Stimulated activated naive CD4-positive, alpha-beta T cell (primary cell): Measurements from ENCODE around the gene MTHFD1L.
"Not testable (repeated sequence)": the region's sequence is repeated elsewhere in the genome, so short reads cannot be mapped to it uniquely, and the experiment has no call there.

Experiments
- DNase-seq, 6 experiments: peaks; one replicate each; lab custom pipeline; 2025; lab: John Stamatoyannopoulos, UW

The MTHFD1L gene

DNA sequence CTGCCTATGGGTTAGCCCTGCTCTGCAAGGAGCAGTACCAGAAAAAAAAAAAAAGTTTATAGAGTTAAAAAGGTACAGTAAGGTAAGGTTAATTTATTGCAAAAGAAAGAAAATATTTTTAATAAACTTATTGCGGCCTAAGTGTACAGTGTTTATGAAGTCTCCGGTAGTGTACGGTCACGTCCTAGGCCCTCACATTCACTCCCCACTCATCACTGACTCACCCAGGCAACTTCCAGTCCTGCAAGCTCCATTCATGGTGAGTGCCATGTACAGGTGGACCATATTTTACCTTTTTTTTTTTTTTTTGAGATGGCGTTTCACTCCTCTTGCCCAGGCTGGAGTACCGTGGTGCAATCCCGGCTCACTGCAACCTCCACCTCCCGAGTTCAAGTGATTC, 258.1 kb downstream of the MTHFD1L start:
- not testable (repeated sequence) for DNase-seq

DNA sequence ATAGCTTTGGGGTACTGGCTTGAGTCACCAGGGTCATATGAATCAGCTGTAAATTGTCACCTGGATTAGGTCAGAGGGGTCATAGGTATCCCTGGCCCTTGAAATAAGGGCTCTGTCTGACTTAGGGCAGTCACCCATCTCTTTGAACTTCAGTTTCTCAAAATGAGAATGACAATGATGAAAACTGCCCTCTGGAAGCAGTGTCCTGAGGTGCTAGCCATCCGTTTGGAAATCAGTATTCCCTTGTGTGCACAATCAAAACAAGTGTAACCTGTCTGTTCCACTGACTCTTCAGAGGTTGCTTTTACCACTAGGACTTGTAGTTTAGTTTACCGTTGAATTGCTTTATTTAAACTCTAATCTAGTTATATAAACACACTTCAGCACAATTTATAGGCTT, 259.7 kb downstream of the MTHFD1L start:
- not testable (repeated sequence) for DNase-seq

DNA sequence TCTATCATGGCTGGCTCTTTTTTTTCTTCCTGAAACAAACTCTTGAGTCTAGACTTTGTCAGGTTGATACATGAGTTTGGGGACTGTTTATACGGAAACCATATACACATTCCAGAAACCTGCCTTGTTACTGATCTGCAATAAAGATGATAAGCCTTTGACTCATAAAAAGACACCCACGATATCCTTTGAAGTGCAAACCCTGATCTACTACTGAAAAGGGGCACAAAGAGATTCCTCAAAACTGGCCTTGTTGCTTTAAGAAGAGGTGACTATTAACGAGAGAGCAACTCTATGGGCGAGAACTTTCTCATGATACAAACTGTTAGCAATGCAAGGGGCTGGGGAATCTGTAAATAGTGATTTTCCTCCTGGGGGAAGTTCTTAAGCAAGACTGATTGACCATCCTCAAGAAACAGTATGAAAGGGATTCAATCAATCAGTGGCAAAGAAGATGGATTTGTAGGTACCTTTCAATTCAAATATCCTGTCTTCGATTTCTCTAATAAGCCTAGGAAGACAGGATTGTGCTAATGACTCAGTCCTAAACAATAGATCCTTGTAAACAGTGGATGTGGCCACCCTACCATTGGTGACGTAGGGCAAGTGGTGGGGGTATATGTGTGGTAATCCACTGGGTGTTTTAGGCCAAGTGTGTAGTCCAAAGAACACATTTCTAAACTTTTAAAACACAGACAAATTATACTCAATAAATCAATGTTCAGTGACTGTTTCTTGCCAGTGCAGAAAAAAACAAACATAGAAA, 260.3 kb downstream of the MTHFD1L start:
- DNase-seq, result not testable (repeated sequence)

DNA sequence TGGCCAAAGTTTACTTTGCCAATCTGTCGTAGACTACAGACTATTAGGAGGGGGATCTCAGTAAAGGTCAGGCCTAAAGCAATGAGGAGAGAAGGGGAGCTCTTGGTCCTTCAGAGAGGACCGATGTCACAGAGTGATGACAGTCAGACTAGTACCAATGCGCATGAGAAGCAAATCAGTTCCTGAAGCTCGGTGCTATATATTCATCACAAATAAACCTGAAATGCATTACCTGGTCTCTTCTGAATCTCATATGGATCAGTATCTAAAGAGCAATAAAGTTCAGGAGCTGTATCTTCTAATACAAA, 260.9 kb downstream of the MTHFD1L start:
- not testable (repeated sequence) for DNase-seq

DNA sequence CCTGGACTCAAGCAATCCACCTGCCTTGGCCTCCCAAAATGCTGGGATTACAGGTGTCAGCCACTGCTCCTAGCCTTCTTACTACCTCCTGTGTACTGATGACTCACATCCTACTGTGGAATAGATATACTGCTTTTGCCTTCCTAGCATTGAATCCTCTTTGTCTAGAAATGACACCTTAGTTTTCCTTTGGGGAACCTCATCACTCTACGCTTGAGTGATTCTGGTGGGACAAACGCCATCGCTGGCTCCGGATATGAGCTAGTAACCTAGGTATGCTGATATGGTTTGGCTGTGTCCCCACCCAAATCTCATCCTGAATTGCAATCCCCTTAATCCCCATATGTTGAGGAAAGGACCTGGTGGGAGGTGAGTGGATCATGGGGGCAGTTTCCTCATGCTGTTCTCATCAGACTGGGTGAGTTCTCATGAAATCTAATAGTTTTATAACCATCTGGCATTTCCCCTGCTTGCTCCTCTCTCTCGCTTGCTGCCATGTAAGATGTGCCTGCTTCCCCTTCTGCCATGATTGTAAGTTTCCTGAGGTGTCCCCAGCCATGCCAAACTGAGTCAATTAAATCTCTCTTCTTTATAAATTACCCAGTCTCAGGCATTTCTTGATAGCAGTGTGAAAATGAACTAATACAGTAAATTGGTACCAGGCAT, 261.8 kb downstream of the MTHFD1L start:
- not testable (repeated sequence) for DNase-seq

DNA sequence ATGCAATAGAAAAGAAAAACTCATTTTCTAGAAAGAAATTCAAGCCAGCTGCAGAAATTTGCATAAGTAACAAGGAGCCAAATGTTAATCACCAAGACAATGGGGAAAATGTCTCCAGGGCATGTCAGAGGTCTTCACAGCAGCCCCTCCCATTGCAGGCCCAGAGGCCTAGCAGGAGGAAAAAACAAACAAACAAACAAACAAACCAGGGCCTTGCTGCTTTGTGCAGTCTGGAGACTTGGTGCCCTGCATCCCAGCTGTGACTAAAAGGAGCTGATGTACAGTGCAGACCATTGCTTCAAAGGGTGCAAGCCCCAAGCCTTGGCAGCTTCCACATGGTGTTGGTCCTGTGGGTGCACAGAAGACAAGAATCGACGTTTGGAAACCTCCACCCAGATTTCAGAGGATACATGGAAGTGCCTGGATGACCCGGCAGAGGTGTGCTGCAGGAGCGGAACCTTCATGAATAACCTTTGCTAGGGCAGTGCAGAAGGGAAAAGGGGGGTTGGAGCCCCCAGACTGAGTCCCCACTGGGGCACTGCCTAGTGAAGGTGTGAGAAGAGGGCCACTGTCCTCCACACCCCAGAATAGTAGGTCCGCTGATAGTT, 263.4 kb downstream of the MTHFD1L start:
- no peak for DNase-seq

DNA sequence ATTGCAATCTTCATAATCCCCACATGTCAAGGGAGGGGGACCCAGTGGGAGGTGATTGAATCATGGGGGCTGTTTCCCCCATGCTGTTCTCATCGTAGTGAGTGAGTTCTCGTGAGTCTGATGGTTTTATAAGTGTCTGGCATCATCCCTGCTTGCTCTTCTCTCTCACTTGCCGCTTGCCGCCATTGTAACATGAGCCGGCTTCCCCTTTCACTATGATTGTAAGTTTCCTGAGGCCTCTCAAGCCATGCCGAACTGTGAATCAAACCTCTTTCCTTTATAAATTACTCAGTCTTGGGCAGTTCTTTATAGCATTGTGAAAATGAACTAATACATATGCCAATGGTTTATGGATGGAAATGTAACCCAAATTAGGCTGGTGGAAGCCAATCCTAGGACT, 264.8 kb downstream of the MTHFD1L start:
- DNase-seq, result no peak

DNA sequence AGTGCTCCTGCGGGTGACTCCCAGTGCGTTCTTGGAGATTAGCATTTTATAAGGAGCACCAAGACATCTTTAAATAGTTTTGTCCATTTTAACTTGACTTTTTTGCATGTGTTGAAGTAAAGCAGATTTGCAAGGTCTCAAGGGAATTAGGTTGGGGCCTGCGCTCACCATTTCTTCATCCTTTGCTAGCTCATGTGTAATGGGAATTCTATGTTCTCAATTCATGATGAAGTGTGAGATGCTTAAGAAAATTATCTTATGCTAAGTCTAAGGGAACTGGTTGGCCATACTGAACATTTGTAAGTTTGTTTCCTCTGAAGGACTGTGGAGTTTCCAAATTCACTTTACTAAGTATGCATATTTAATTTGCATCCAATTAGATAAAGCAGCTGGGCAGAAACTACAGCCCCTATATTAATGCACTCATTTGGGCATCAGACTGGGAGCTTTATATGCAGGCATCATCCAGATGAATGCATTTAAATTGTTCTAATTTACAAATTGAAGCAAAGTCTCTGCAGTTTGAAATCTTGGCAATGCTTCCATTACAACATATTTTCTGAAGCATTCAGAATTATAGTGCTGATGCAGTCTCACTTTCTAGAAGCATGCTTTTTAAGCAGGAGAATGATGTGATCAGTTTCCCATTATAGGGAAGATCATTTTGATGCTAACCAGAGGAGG, 266.0 kb downstream of the MTHFD1L start:
- DNase-seq, result no peak

DNA sequence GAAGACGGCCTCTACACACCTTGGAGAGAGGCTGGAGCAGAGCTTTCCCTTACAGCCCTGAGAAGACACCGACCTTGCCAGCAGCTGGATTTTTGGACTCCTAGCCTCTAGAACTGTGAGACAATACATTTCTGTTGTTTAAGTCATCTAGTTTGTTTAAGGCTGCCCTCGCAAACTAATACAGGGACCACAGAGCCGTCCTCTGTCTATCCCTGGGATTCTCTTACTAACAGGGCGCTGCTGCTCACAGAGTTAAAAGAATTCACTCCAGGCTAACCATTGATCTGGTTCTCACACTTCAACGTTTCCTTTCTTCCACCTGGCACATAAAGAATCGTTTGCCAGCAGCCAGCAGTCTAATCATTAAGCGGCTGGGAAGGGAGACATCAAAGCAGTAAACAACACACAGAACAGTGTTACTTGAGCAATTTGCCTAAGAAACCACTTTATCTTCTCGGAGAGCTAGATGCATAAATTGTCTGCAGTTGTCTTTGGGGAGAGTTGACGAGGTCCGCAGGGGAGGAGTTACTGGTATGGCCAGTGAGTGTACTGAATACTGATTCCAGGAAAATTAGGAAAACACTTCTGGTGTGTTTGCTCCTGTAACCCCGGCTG, 270.7 kb downstream of the MTHFD1L start:
- no peak for DNase-seq

DNA sequence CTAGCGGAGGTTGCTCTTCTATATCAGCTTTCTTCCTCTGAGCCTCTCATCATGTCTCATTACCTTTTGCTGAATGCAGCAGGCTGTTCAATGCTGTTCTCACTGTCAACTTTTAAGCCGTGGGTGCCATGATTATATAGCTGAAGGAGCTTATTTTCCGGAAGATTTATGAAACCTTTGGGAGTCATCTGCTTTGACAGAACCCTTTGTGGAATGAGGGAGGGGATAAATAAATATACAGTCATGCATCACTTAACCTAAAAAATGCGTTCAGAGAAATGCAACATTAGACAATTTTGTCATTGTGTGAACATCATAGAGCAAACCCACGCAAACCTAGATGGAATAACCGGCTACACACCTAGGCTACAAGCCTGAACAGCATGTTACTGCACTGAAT, 272.0 kb downstream of the MTHFD1L start:
- DNase-seq, result no peak

DNA sequence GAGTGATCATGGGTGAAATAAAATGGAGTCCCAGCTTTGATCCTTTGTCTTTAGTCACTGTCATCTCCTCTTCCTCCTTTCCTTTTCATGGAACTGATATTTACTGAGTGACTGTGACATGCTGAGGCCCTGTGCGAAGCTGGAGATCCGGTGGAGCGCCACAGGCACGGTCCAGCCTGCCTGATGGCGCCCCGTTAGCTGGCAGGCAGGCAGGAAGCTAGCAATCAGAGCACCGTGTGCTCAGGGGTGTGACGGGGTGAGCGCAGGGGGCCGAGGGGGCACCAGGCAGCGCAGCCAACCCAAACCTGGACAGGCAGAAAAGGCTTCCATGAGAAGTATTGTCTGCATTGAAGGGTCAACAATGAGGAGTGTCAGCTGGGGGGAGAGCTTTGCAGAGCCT, 274.0 kb downstream of the MTHFD1L start:
- no peak for DNase-seq

DNA sequence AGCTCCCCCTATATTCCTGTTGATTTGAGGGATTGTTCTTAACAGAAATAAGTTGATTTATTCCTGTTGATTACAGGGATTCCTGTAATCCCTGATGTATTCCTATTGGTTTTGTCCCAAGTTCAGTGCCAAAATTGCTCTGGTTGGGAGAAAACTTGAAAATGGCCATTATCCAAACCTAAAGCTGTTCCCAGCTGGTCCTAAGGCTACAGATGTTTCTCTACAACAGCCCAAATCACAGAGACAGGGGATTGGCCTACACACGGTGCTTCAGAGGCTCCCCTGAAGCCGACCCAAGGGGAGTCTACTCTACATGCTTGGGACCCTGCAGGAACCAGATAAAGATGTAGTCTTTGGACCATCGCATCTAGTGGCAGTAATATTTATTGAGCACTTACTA, 275.3 kb downstream of the MTHFD1L start:
- DNase-seq, result no peak

DNA sequence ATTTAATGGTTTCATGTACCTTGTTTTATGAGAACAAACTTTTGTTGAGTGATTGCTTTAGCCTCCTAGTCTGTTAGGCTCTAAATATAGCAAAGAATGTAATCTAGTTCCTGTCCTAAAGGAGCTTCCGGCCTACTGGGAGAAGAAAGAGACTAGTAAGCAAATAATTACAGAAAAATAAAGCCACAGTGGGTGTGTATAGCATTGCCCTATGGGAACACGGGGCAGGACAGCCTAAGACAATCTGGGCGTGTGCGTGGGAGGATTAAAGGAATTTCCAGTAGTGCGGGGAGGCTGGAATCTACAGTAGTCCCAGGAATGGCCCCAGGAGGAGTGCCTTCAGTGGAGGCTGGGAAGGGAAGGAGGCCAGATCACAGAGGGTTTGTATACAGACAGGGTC, 276.2 kb downstream of the MTHFD1L start:
- no peak for DNase-seq

DNA sequence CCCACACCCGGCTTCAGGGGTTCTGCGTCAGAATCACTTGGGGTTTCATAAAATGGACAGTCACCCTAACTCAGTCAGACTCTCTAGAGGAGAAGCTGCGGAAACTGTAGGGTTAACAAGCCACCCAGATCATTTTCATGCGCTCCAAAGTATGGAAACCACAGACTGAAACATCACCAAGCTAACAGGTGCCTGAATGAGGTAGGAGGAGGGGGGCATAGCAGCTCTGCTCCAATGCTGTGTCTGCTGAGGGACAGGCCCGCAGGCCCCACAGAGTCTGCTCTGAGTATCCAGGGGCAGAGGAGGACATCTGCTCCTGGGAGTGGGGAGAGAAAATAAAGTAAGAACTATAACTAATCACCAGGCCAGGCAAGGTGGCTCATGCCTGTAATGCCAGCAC, 277.2 kb downstream of the MTHFD1L start:
- DNase-seq, result no peak

DNA sequence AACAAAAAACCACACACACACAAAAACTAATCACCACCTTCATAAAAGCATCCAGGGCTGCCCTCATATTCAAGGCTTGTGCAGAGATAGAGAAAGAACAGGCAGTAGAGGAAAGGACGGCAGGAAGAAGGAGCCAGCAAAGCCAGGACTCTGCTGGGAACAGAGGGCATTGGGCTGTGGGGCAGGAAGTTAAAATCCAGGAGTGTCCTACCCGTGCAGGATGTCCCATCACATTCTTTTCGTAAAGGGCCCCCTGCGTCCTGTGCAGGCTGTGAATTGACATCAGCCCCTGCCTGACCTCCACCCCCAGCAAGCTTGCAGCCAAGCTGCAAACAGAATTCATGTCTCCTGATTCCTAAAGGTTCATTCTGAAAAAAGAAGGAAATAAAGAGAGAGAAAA, 277.8 kb downstream of the MTHFD1L start:
- DNase-seq, result no peak

DNA sequence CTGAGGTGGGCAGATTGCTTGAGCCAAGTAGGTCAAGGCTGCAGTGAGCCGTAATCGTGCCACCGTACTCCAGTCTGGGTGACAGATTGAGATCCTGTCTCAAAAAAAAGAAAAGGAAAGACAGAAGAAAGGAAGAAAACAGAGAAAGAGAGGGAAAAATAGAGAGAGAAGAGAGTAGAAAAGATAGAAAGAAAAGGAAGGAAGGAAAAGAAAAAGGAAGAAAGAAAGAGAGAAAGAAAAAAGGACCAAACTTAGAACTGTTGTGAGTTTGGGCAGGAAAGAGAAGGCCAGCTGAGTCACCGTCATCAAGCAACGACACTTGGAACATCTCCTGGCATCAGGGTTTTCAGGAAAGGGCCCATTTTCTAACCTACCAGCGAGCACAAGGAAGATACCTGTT, 278.3 kb downstream of the MTHFD1L start:
- DNase-seq, result no peak

DNA sequence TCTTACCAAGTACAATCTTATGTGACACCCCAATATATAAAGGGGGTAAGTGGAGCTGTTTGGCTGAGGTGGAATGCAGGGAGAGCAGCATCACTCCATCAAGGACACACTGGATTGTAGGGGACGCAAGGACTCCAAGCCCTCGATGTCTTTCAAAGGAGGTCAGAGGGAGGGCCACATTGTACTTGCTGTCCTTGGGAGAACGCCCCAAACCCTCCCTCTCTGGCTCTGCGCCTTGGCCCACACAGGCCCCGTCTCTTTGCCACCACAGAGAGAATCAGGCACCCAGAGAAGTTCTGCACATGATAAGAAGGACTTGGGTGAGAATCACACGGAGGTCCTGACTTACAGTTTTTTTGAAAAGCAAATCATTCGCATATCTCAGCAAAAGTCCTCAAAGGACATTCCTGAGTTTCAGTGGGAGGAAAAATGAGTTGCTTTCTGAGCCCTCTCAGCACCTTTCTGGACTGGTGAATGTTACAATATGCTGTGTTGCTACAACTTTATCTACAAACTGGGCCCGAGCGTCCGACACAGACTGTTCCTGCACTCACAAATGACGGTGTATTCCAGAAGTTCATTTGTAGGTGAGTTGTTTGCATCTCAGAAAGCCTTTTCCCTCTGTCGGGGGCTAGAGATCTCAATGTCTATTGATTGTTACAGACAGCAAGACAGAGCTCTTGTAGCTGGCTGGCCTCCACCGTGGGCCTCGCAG, 281.8 kb downstream of the MTHFD1L start:
- DNase-seq, result no peak

DNA sequence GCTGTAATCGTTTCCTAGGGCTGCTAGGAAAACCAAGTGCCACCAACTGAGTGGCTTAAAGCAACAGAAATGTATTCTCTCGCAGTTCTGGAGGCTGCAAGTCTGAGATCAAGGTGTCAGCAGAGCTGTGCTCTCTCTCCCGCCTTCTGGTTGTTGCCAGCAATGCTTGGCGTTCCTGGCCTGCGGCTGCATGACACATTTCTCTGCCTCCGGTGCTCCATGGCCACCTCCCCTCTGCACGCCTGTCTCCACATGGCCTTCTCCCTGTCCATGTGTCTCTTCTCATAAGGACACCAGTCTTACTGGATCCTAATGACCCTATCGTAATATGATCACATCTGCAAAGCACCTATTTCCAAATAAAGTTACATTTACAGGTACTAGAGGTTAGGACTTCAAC, 282.6 kb downstream of the MTHFD1L start:
- no peak for DNase-seq

DNA sequence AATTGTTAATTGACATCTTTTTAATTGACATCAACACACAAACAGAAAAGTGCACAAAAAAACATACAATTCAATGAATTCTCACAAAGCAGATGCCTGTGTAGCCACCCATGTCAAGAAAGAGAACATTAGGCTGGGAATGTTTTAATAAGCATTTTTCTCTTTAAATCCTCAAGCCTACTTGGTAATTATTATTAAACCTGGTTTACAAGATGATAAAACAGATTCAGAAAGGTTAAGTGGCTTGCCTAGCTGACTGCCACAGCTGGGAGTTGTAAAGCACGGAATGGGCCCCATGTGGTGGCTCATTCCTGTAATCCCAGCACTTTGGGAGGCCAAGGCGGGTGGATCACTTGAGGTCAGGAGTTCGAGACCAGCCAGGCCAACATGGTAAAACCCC, 284.3 kb downstream of the MTHFD1L start:
- no peak for DNase-seq
